ENCODE results near the gene COMMD6.

COMMD6 gene

DNA sequence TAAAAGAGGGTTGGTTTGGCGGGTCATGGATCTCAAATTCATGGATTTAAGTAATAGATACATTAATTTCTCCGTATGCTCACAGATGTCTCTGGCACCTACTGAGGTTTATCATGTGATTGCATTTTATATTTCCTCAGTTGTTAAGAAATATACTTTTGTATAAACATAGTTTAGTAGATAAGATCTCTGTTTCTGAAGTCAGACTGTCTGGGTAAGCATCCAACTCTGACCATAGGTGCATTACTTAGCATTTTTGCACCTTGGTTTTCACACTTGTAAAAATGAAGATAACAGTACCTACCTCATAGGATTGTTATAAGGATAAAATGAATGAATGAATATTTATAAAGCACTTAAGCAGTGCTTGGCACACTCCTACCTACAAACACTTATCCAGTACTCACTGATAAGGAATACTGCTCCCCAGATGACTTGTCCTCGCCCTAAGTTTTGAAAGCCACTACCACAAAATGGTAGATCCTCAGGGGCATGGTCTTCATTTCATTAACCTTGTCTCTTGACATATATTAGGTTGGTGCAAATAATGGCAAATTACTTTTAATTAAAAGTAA is 26.5 kb downstream of the COMMD6 start:
- DNase-seq: no peak
- no peaks in the 10 kb centered on the region for H3K36me3 ChIP-seq
- intact Hi-C loops (cut with DNase I; ENCODE audit: low total_unique reads): no loop called here
- no peak overlapping the region for H3K4me3 ChIP-seq
- no peaks in the 10 kb centered on the region for H3K9me3 ChIP-seq
- no peaks in the 10 kb centered on the region for H3K4me1 ChIP-seq
- H3K27ac ChIP-seq: no peak overlapping the region
- TF ChIP-seq, protein P1, sequence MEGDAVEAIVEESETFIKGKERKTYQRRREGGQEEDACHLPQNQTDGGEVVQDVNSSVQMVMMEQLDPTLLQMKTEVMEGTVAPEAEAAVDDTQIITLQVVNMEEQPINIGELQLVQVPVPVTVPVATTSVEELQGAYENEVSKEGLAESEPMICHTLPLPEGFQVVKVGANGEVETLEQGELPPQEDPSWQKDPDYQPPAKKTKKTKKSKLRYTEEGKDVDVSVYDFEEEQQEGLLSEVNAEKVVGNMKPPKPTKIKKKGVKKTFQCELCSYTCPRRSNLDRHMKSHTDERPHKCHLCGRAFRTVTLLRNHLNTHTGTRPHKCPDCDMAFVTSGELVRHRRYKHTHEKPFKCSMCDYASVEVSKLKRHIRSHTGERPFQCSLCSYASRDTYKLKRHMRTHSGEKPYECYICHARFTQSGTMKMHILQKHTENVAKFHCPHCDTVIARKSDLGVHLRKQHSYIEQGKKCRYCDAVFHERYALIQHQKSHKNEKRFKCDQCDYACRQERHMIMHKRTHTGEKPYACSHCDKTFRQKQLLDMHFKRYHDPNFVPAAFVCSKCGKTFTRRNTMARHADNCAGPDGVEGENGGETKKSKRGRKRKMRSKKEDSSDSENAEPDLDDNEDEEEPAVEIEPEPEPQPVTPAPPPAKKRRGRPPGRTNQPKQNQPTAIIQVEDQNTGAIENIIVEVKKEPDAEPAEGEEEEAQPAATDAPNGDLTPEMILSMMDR (IDR thresholded peaks at IDR 0.05): no peak
- no peaks in the 10 kb centered on the region for H3K27me3 ChIP-seq

GRCh38 chr13:75508002-75508548 is 29.6 kb downstream of the COMMD6 start:
- no peak for DNase-seq
- Histone ChIP-seq H3K4me3 (no peak overlapping the region), H3K9me3 (no peaks in the 10 kb centered on the region), H3K27ac (no peak overlapping the region), H3K27me3 (no peaks in the 10 kb centered on the region), H3K36me3 (no peaks in the 10 kb centered on the region), H3K4me1 (no peaks in the 10 kb centered on the region)
- TF ChIP-seq, protein P1 (IDR thresholded peaks at IDR 0.05): no peak
- intact Hi-C loops (cut with DNase I; ENCODE audit: low total_unique reads): no loop called here

- no peak for DNase-seq
- no peak overlapping the region for H3K4me3 ChIP-seq
- TF ChIP-seq, protein P1 (IDR thresholded peaks at IDR 0.05): no peak
- intact Hi-C loops (cut with DNase I; ENCODE audit: low total_unique reads): no loop called here
- H3K27me3 ChIP-seq: no peaks in the 10 kb centered on the region
- H3K9me3 ChIP-seq: no peaks in the 10 kb centered on the region
- no peaks in the 10 kb centered on the region for H3K36me3 ChIP-seq
- H3K27ac ChIP-seq: no peak overlapping the region
- H3K4me1 ChIP-seq: no peaks in the 10 kb centered on the region
Observed at GRCh38 chr13:75507027-75508001, 30.3 kb downstream of the COMMD6 start.

DNA sequence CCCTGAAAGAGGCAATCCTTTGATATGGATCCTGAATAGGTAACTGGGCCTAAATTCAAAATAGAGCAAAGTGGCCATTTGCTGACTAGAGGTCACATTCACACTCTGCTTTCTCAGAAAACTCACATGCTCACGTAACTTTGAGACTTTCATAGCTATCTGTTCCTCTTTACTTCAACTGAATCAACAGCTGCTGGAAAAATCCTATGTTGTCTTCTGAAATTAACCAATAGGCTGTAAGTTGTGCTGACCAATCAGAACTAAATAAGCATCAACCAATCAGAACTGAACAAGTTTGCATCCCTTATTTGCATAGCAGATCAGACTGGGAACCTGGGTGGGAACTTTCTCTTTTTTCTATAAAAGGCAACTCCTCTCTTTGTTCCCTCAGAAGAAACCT is 31.6 kb downstream of the COMMD6 start:
- Histone ChIP-seq H3K27me3 (no peaks in the 10 kb centered on the region), H3K9me3 (no peaks in the 10 kb centered on the region), H3K36me3 (no peaks in the 10 kb centered on the region), H3K4me1 (no peaks in the 10 kb centered on the region), H3K27ac (no peak overlapping the region), H3K4me3 (no peak overlapping the region)
- no peak for DNase-seq
- intact Hi-C loops (cut with DNase I; ENCODE audit: low total_unique reads): no loop called here
- TF ChIP-seq, protein P1 (IDR thresholded peaks at IDR 0.05): no peak

DNA sequence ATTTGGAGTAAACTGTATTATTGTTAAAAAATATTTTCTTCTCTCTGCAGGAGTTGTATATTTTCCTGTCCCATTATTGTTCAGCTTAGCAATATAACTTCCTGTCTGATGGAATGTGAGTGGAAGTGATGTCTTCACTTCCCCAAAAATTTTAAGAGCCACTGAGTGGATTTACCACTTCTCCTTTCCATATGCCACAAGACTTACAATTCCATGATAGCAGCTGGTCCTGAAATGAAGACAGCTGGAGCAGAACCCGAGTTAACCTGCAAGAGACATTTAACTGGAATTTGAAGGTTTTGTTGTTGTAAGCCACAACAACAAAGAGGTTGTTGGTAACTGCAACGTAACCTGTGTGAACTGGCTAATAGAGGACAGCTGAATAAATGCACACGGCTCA is 32.3 kb downstream of the COMMD6 start:
- intact Hi-C loops (cut with DNase I; ENCODE audit: low total_unique reads): no loop called here
- no peaks in the 10 kb centered on the region for H3K9me3 ChIP-seq
- TF ChIP-seq, protein P1 (IDR thresholded peaks at IDR 0.05): no peak

More for the DNA sequence above, 32.3 kb downstream of the COMMD6 start:
- no peaks in the 10 kb centered on the region for H3K4me1 ChIP-seq
- no peak overlapping the region for H3K27ac ChIP-seq
- no peaks in the 10 kb centered on the region for H3K36me3 ChIP-seq
- H3K4me3 ChIP-seq: no peak overlapping the region
- DNase-seq: no peak
- H3K27me3 ChIP-seq: no peaks in the 10 kb centered on the region
